CD4-positive, CD25-positive, alpha-beta regulatory T cell (primary cell): Measurements from ENCODE around the gene PSMB10. TPM values are rescaled to one million over a fixed set of nuclear protein-coding genes. Genes with fewer than 3 reads are reported as not detected.

Experiments used
- ATAC-seq, 2 donors: fragments of 150-1000 bp; cut with Tn5 transposase; one replicate each; pipeline ENCODE4 v1.10.0; 2021; ENCODE audit warnings: low read depth in 2 of 2, moderate number of reproducible peaks in 2 of 2, moderate library complexity in 1 of 2
- DNase-seq, 3 donors: peaks; one replicate each; pipeline versions ENCODE4 v3.0.0 to v3.0.0-alpha.2; 2012 to 2022; ENCODE audit warnings: mixed read lengths in 1 of 3
- H3K27ac ChIP-seq: one replicate; pipeline ENCODE4 v1.7.0; 2013; ENCODE audit warnings: mild to moderate bottlenecking, low read length; ENCODE audit not compliant: insufficient read depth, poor library complexity, severe bottlenecking
- H3K27me3 ChIP-seq: one replicate; pipeline ENCODE4 v1.7.0; 2013; ENCODE audit warnings: low read length; ENCODE audit not compliant: control insufficient read depth, insufficient read depth
- H3K36me3 ChIP-seq: one replicate; pipeline ENCODE4 v1.7.0; 2013; ENCODE audit warnings: mild to moderate bottlenecking, low read length, moderate library complexity; ENCODE audit not compliant: control insufficient read depth, insufficient read depth
- H3K4me1 ChIP-seq: 2 replicates; pipeline ENCODE4 v1.7.0; 2013; ENCODE audit warnings: mild to moderate bottlenecking, low read length; ENCODE audit not compliant: insufficient read depth, control insufficient read depth, poor library complexity, severe bottlenecking
- H3K4me3 ChIP-seq: one replicate; pipeline ENCODE4 v1.7.0; 2013; ENCODE audit warnings: low read depth, mild to moderate bottlenecking, low read length, moderate library complexity
- H3K9me3 ChIP-seq, 2 experiments: 1 replicate in 1 of 2; 2 replicates in 1 of 2; pipeline ENCODE4 v1.7.0; 2013; ENCODE audit warnings: low read length in 2 of 2, mild to moderate bottlenecking in 1 of 2, moderate library complexity in 1 of 2; ENCODE audit not compliant: control insufficient read depth in 2 of 2
- H3K27ac Mint-ChIP-seq, 3 donors: one replicate each; pipeline ENCODE4 v1.8.0; 2020 to 2022; ENCODE audit warnings: mild to moderate bottlenecking in 3 of 3, mixed read lengths in 3 of 3, moderate library complexity in 2 of 3
- H3K27me3 Mint-ChIP-seq: one replicate; pipeline ENCODE4 v1.8.0; 2022; ENCODE audit warnings: mild to moderate bottlenecking, mixed read lengths
- H3K36me3 Mint-ChIP-seq: one replicate; pipeline ENCODE4 v1.8.0; 2020; ENCODE audit warnings: mixed read lengths
- H3K4me1 Mint-ChIP-seq, 4 donors: one replicate each; pipeline ENCODE4 v1.8.0; 2020 to 2022; ENCODE audit warnings: mixed read lengths in 4 of 4, mild to moderate bottlenecking in 1 of 4
- H3K4me3 Mint-ChIP-seq, 4 donors: one replicate each; pipeline ENCODE4 v1.8.0; 2020 to 2022; ENCODE audit warnings: mild to moderate bottlenecking in 4 of 4, mixed read lengths in 4 of 4, moderate library complexity in 3 of 4
- H3K9me3 Mint-ChIP-seq, 7 donors: one replicate each; pipeline ENCODE4 v1.8.0; 2020 to 2022; ENCODE audit warnings: mixed read lengths in 7 of 7, mild to moderate bottlenecking in 3 of 7, moderate library complexity in 2 of 7
- polyA plus RNA-seq, 4 donors: library from polyadenylated mRNA; unstranded; fragments of 300-500 nt; fragmentation: Illumina TruSeq; gene quantifications; one replicate each; pipeline ENCODE4 v1.2.3, GENCODE V29; 2021
- total RNA-seq: library from RNA; stranded (reverse); gene quantifications from one replicate; pipeline ENCODE4 v1.2.3, GENCODE V29; 2022

PSMB10 gene
- 136 TPM for total RNA-seq
- polyA plus RNA-seq: 100 to 1,000 TPM; 478 to 673 (median 596) TPM

DNA sequence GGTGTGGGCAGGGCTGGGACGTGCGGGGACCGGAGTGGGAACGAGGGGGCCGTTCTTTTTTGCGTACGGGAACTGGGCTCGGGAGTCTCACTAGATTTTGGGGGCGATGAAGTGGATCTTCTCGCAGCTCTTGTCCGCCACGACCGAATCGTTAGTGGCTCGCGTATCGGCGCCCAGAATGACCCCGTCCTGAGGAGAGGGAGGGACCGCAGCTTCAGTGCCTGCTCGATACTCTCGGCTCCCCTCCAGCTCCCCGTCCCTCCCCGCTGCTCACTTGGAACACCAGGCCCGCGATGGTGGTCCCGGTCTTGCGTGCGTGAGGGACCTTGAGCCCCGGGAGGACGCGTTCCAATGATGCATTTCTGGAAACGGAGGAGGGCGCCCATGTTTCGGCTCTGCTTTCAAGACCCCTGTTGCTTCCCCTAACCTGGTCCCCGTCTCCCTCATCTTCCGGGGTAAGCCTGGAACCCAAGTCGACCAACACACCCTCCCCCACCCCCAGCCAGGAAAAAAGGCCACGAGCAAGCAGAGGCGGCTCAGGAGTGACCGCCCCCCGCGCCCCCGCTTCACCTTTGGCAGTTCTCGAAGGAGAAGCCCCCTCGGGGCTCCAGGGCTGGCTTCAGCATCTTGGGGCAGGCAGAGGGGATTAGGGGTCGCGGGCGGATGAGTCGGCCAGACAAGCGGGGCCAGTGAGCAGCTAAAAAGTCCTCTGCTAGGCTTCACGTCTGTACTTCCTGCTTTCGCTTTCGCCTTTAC lies at the start of gene PSMB10:
PSMB10 (minus strand) TSS at position 727 of the 756 bp plus-strand sequence; CDS start at position 626, 101 bp downstream.
- peak within 1 kb of the TSS; percentile 99 for H3K27ac Mint-ChIP-seq
- no peaks in the 10 kb centered on the region for H3K27me3 Mint-ChIP-seq
- H3K27ac ChIP-seq: peak within 1 kb of the TSS; percentile 88
- H3K4me1 Mint-ChIP-seq: peaks cover 0 to 54% (median 28%) of the 10 kb centered on the region in 4 donors
- H3K27me3 ChIP-seq: no peaks in the 10 kb centered on the region
- DNase-seq (no peak), ATAC-seq (peak; percentile 1 to 62)
- peaks cover 29% of the 10 kb centered on the region for H3K36me3 ChIP-seq
- H3K4me1 ChIP-seq: peaks cover 32% of the 10 kb centered on the region
- H3K4me3 Mint-ChIP-seq: peak within 1 kb of the TSS; percentile 98 to 100 (median 100)
- peak within 1 kb of the TSS; percentile 69 for H3K4me3 ChIP-seq
- H3K9me3 Mint-ChIP-seq: no peaks in the 10 kb centered on the region
- H3K9me3 ChIP-seq: no peaks in the 10 kb centered on the region
- H3K36me3 Mint-ChIP-seq: peaks cover 7% of the 10 kb centered on the region

GRCh38 chr16:67982011-67982696 lies 45.5 kb upstream of the PSMB10 start:
- H3K4me3 ChIP-seq: no peak overlapping the region
- no peak overlapping the region for H3K27ac ChIP-seq
- DNase-seq (no peak), ATAC-seq (no peak)
- H3K4me1 ChIP-seq: peaks cover 19% of the 10 kb centered on the region
- no peak overlapping the region for H3K4me3 Mint-ChIP-seq
- H3K27ac Mint-ChIP-seq: no peak overlapping the region
- no peaks in the 10 kb centered on the region for H3K27me3 ChIP-seq
- no peaks in the 10 kb centered on the region for H3K27me3 Mint-ChIP-seq
- no peaks in the 10 kb centered on the region for H3K9me3 Mint-ChIP-seq
- peaks cover 0 to 27% (median 14%) of the 10 kb centered on the region in 4 donors for H3K4me1 Mint-ChIP-seq
- H3K9me3 ChIP-seq: no peaks in the 10 kb centered on the region
- no peaks in the 10 kb centered on the region for H3K36me3 Mint-ChIP-seq
- no peaks in the 10 kb centered on the region for H3K36me3 ChIP-seq

DNA sequence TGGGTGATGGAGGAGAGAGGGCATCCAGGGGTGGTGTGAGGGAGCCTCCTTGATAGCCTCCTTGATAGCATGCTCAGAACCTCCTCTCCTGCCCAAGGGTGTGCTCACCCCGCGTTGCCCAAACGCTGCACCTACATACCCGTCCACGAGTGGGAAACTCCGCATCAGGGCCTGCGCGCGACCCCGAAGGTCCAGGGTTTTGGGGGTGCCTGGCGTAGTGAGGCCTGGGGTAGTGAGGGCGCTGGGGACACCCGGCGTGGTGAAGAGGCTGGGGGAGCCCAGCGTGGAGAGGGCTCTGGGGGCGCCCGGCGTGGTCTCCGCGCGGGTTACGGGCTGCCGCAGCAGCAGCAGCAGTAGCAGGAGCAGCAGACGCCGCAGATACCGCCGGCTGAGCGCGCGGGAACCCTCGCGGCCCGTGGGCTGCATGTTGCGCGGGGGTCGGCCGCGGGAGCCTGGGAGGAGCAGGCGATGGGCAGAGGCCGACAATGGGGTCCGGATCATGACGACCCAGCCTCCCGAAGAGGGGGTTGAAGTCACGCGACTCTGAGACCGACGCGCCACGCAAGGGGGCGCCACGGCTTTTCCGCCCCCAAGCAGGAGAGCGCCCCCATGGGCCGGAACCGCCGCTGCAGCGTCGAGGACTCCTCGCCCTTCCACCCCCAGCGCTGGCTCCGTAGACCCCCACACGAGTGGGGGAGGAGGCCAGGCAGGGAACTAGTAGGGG lies 43.5 kb upstream of the PSMB10 start, which contains the start of gene DPEP3:
DPEP3 (minus strand) TSS at position 545 of the 724 bp plus-strand sequence; CDS start at position 426, 119 bp downstream.
- Mint-ChIP-seq H3K27ac (peak within 1 kb of the TSS in 1 of 3 donors; percentile 52), H3K4me1 (peaks cover 0 to 27% (median 13%) of the 10 kb centered on the region in 4 donors), H3K9me3 (no peaks in the 10 kb centered on the region), H3K36me3 (no peaks in the 10 kb centered on the region), H3K4me3 (no peak within 1 kb of the TSS), H3K27me3 (no peaks in the 10 kb centered on the region)
- Histone ChIP-seq H3K9me3 (no peaks in the 10 kb centered on the region), H3K27me3 (no peaks in the 10 kb centered on the region), H3K4me1 (peaks cover 19% of the 10 kb centered on the region), H3K36me3 (no peaks in the 10 kb centered on the region), H3K4me3 (no peak within 1 kb of the TSS), H3K27ac (no peak within 1 kb of the TSS)
- DNase-seq (no peak), ATAC-seq (no peak)

DNA sequence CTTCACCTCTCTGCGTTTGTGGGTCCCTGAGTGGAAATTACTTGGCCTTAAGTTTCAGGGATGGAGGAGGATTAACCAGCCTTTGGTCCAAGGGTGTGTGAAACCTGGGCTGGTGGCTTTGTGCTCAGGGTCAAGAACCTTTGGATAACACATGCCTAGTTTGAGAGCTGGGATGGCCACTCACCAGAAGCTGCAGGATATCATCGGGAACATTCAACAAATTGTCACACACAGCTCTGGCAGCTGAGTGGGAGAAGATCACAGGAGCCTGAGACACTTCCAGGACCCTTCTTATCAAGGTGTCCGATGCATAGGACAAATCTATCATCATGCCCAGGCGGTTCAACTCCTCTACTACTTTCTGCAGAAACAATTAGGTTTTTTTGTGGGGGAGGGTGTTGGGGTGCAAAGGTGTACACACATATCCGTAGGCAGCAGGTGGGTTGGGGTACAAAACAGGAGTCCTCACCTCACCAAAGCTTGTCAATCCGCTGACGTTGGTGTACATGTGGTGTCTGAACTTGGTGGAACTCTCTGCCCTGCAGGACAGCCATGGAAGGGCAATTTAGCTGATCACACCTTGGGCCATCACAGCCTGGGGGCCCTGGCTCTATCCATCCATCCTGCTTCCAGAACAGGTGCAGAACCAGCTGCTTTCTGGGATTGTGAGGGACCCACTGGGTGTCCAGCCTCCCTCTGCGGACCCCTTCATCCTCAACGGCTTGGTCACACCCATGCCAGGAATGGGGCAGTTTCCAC lies 41.0 kb upstream of the PSMB10 start:
- Mint-ChIP-seq H3K36me3 (no peaks in the 10 kb centered on the region), H3K27me3 (peaks cover 5% of the 10 kb centered on the region), H3K9me3 (no peaks in the 10 kb centered on the region), H3K4me1 (peaks cover 0 to 3% (median 0%) of the 10 kb centered on the region in 4 donors), H3K27ac (no peak overlapping the region), H3K4me3 (no peak overlapping the region)
- Histone ChIP-seq H3K4me3 (no peak overlapping the region), H3K27me3 (no peaks in the 10 kb centered on the region), H3K9me3 (no peaks in the 10 kb centered on the region), H3K4me1 (no peaks in the 10 kb centered on the region), H3K27ac (no peak overlapping the region), H3K36me3 (no peaks in the 10 kb centered on the region)
- no peak for DNase-seq
- no peak for ATAC-seq

DNA sequence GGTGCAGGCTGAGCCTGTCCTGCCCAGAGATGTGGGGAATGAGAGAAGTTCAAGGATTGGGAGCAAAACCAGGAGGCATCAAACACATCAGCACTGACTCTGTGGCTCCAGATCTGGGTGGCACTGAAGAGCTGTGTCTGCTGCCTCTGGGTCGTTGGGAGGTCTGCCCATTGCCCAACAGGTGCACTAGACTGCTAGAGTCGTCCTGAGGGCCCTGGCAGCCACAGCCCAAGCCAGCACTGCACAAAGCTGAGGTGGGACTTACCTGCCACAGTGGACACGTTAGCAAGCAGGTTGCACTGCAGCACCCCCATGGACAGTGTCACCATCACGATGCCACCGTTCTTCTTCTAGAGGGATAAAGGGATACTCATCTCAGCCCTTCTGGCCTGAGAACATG lies 40.4 kb upstream of the PSMB10 start:
- no peak overlapping the region for H3K4me3 ChIP-seq
- ATAC-seq (no peak), DNase-seq (no peak)
- H3K4me1 ChIP-seq: no peaks in the 10 kb centered on the region
- no peaks in the 10 kb centered on the region for H3K36me3 ChIP-seq
- H3K9me3 ChIP-seq: no peaks in the 10 kb centered on the region
- Mint-ChIP-seq H3K4me3 (no peak overlapping the region), H3K9me3 (no peaks in the 10 kb centered on the region), H3K27me3 (peaks cover 5% of the 10 kb centered on the region), H3K27ac (no peak overlapping the region), H3K36me3 (no peaks in the 10 kb centered on the region), H3K4me1 (no peaks in the 10 kb centered on the region)
- H3K27ac ChIP-seq: no peak overlapping the region
- H3K27me3 ChIP-seq: no peaks in the 10 kb centered on the region

DNA sequence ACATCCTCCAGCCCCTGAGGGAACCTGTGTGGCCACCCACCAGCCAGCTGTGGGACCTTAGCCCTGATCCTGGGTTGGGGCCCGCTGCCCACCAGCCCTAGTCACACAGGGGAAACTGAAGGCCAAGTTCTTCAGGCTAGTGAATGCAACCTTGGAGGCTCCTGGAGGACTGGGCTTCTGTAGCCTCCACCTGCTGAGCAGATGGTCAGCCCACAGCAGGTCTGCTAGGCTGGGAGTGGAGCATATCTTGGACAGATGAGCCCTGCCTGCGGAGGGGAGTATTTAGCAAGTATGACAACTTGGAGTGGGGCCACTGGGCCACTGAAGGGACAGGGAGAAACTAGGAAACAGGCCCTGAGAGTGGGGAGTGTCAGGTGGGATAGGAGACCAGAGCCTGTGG lies 39.6 kb upstream of the PSMB10 start:
- Histone ChIP-seq H3K36me3 (no peaks in the 10 kb centered on the region), H3K9me3 (no peaks in the 10 kb centered on the region), H3K27ac (no peak overlapping the region), H3K4me3 (no peak overlapping the region), H3K4me1 (no peaks in the 10 kb centered on the region), H3K27me3 (no peaks in the 10 kb centered on the region)
- ATAC-seq (no peak), DNase-seq (no peak)
- no peaks in the 10 kb centered on the region for H3K9me3 Mint-ChIP-seq
- peaks cover 5% of the 10 kb centered on the region for H3K27me3 Mint-ChIP-seq
- H3K4me1 Mint-ChIP-seq: no peaks in the 10 kb centered on the region
- H3K27ac Mint-ChIP-seq: peak overlapping the region in 1 of 3 donors; percentile 46
- no peak overlapping the region for H3K4me3 Mint-ChIP-seq
- H3K36me3 Mint-ChIP-seq: no peaks in the 10 kb centered on the region
